ENCODE data around the gene HLA-DQB1.

DNA sequence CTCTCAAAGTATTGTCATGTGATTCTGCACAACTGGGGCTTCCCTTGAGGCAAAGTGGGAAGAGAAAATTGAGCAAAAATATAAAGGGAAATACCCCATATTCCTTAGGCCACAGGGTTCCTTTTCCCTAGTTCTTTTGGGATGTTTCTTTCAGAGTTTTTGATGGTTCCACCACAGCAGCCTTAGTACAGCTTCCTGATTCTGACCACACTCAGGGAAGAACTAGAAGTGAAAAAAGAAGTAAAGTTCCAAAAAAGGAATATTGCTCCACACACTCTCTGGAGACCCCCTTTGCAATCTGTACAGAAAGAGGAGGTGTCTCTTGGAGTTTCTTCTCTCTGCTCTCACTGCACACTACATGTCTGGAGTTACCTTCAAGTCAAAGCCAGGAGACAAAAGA is 46.8 kb upstream of the HLA-DQB1 start:
- TF ChIP-seq, protein P1, sequence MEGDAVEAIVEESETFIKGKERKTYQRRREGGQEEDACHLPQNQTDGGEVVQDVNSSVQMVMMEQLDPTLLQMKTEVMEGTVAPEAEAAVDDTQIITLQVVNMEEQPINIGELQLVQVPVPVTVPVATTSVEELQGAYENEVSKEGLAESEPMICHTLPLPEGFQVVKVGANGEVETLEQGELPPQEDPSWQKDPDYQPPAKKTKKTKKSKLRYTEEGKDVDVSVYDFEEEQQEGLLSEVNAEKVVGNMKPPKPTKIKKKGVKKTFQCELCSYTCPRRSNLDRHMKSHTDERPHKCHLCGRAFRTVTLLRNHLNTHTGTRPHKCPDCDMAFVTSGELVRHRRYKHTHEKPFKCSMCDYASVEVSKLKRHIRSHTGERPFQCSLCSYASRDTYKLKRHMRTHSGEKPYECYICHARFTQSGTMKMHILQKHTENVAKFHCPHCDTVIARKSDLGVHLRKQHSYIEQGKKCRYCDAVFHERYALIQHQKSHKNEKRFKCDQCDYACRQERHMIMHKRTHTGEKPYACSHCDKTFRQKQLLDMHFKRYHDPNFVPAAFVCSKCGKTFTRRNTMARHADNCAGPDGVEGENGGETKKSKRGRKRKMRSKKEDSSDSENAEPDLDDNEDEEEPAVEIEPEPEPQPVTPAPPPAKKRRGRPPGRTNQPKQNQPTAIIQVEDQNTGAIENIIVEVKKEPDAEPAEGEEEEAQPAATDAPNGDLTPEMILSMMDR (IDR thresholded peaks at IDR 0.05): no peak
- TF ChIP-seq POLR2A (IDR thresholded peaks at IDR 0.05): no peak
- no peak for TF ChIP-seq EP300 (IDR thresholded peaks at IDR 0.05)
